T-helper 1 cell treated with Interleukin-12 subunit alpha and Interleukin-12 subunit beta and Interleukin-4 antibody, amounts not matched to agents 30 ng/mL and 1 ng/mL, for 36 hours (primary cell): ENCODE measurements around the gene ERVK3-1. TPM values are rescaled to one million over a fixed set of nuclear protein-coding genes. Genes with fewer than 3 reads are reported as not detected.
"Not testable (repeated sequence)": the region's sequence is repeated elsewhere in the genome, so short reads cannot be mapped to it uniquely, and the experiment has no call there.

ENCODE experiments used
- intact Hi-C: fragments of 100-400 bp; cut with micrococcal nuclease; formaldehyde crosslinking; loops from one replicate; pipeline ENCODE4 v1.15.1; 2024
- total RNA-seq: library from RNA; stranded (reverse); gene quantifications from 2 replicates; pipeline ENCODE4 v1.2.3, GENCODE V29; 2022

Gene ERVK3-1
- total RNA-seq, 1 donor from 2014 or later: 64.8 TPM

DNA sequence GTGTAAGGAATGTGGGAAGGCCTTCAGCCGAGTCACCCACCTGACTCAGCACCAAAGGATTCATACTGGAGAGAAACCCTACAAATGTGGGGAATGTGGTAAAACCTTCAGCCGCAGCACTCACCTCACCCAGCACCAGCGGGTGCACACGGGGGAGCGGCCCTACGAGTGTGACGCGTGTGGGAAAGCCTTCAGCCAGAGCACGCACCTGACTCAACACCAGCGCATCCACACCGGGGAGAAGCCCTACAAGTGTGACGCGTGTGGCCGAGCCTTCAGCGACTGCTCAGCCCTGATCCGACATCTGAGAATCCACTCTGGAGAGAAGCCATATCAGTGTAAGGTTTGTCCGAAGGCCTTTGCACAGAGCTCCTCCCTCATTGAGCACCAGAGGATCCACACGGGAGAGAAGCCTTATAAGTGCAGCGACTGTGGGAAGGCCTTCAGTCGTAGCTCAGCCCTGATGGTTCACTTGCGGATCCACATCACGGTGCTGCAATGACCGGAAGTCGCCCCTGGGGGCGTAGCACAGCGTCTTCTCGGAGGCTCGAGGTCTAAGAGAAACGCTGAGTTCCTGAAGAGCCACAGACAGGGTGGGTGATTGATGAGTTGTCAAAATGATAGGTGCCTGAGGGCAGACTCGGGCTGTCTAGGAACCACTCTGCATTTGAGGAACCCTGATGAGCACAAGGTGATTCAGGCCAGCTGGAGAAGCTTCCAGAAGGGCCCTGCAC is 33.8 kb downstream of the ERVK3-1 start:
- intact Hi-C loops: no loop called here

DNA sequence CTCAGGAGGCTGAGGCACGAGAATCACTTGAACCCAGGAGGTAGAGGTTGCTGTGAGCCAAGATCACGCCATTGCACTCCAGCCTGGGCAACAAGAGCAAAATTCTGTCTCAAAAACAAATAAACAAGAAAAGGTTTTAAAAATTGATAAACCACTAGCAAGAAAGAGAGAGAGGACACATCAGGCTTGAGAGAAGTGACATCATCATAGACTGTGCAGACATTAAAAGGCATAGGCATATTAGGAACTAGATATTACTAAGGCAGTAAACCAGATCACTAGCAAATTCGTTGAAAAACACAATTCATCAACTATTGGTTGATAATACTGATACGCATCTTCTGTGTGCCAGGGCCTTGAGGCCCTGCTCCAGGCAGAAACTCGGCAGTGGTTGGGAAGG is 40.4 kb downstream of the ERVK3-1 start:
- intact Hi-C loops: no loop called here

- intact Hi-C loops: loop anchor here (1.0 kb wide), 8 partner anchors 9 to 69 kb away; partner anchors contain the start of genes ERVK3-1, ZNF497, ZNF584 and ZNF8
Measured at GRCh38 chr19:58346961-58347929, 42.1 kb downstream of the ERVK3-1 start.

DNA sequence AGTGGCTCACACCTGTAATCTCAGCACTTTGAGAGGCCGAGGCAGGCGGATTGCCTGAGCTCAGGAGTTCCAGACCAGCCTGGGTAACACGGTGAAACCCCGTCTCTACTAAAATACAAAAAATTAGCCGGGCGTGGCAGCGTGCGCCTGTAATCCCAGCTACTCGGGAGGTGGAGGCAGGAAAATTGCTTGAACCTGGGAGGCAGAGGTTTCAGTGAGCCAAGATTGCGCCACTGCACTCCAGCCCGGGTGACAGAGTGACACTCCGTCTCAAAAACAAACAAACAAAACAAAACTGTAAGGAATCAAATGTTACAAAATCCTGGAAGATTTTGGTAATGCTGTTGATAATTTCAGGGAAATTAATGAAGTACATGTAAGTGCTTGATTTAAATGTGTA is 42.9 kb downstream of the ERVK3-1 start:
- intact Hi-C loops: not testable (repeated sequence)

DNA sequence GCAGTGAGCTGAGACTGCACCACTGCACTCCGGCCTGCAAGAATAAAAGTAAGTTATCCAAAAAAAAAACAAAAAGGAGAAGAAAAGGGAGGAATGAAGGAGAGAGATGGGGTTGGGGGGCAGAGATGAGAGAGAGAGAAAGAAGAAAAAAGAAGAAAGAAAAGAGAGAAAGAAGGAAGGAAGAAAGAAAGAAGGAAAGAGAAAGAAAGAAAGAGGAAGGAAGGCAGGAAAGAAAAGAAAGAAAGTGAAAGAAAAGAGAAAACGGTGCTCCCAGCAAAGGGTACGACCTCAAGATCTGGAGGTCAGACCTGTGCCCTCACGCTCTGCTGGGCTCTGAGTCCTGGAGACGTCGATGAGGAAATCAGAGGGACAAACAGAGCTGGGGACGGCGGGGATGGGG is 44.4 kb downstream of the ERVK3-1 start:
- intact Hi-C loops: no loop called here

DNA sequence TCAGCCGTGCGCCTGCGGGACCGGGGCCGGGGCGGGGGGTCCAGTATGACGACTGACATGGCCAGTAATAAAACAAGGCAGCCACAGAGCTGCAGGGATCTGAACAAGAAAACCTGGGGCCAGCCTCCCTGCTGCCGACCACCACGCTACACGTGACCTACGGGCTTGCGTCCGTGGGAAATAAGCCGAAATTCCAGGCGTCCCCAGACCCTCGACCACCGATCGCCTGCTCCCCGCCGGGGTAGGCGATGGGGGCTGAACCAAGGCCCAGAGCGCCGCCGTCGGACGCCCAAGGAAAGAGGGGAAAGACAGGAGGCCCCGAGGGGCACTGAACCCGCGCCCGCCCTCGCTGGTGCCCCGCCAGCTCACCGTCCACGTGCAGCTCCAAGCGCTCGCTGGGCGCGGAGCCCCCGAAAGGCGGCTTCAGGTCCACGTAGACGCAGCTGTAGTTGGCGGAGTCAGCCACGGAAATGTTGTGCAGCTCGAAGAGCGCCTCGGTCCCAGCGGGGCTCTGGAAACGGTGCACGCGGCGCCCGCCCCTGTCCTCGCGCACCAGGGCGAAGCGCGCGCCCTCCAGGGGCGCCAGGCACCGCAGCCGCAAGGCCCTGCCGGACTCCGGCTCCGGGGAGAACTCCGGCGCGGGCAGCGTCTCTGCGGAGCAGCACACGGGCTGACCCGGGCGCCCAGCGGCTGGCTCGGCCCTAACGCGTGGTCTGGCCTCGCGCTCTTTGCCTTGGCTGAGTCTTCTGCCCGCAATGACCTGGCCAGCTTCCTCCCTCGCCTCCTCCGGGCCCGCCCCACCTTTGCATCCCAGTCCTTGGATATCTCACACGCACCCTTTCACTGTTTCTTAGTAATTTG is 45.1 kb downstream of the ERVK3-1 start:
- intact Hi-C loops: no loop called here

DNA sequence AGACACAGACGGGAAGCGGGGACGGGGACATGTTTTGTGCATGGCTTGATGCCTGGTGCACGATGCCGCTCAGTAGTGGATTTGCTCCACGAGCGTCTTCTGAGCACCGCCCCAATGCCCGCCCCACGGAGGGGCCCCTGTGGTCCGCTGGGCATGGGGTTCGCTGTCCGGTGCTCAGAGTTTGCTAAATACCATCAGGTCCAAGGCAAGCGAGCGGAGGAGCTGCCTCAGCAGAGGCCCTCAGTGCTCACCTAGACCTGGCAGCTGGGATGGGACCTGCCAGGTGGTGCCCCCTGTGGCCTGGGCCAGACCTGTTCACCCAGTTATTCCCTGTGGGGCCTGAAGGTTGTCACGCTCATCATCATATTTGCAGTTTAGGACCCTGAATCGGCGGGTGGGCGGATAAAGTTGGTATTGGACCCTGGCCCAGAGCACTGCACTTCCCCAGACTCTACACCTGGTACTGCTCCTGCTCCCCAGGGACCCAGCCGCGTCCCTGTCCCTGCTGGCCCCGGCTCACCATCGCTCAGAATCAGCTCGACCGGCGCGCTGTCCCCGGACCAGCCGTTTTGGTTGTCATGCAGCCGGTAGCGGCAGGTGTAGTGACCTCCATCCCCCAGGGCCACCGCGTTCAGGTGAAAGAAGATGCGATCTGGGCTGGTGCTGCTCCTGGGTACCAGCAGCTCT is 45.8 kb downstream of the ERVK3-1 start:
- intact Hi-C loops: no loop called here

DNA sequence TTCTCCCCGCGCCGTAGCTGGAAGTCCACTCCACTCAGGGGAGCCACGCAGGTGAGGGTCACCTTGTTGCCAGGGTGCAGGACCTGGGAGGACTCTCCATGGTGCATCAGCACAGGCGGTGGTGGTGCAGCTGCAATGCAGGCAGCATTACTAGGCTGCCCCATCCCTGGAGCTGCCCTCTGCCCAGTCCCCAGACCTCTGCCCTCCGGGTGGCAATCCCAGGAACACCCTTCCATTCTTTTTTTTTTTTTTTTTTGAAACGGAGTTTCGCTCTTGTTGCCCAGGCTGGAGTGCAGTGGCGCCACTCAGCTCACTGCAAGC is 46.3 kb downstream of the ERVK3-1 start:
- intact Hi-C loops: no loop called here

GRCh38 chr19:58351990-58352755 is 47.0 kb downstream of the ERVK3-1 start:
- intact Hi-C loops: no loop called here

DNA sequence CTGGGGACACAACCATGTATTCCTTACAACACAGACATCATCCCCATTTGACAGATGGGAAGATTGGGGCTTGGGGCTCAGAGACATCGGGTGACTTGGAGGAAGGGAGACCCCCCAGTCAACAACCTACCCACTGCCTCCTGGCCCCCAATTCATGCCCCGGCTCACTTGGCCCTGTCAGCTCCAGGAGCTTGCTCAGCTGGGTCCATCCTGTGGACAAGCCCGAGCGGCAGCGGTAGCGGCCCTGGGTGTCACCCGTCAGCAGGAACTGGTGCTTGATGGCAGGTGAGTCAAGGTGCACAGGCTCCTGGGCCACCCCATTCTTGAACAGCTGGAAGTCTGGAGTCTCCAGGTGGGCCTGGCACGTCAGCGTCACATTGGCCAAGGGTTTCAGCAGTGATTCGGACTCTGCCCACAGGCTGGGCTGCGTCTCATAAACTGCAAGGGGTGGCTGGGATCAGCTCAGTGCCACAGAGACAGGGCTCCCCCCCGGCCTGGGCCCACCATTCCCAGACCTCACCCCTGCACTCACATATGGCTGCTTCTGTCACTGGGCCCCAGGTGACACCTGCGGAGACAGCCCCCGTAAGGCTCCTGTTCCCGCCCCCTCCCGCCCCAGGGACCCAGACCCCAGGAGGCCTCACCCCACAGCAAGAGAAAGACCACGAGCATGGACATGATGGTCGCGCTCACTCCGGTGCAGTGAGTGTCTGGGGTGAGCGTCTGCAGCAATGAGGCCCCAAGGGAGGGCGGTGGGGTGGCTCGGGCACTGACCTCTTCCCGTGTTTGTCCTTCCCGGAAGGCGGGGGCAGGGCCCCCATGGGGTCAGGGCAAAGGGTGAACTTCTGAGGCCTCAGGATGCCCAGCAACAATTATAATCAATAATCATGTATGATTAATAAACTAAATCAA is 47.8 kb downstream of the ERVK3-1 start, which contains the start of gene A1BG:
Gene A1BG, minus strand, starts transcription at position 733 of the 912 bp plus-strand sequence. Its CDS starts 55 bp downstream, at position 678.
- intact Hi-C loops: loop anchor here (1.0 kb wide), 1 partner anchor 24 kb away; no protein-coding TSS in a partner anchor

DNA sequence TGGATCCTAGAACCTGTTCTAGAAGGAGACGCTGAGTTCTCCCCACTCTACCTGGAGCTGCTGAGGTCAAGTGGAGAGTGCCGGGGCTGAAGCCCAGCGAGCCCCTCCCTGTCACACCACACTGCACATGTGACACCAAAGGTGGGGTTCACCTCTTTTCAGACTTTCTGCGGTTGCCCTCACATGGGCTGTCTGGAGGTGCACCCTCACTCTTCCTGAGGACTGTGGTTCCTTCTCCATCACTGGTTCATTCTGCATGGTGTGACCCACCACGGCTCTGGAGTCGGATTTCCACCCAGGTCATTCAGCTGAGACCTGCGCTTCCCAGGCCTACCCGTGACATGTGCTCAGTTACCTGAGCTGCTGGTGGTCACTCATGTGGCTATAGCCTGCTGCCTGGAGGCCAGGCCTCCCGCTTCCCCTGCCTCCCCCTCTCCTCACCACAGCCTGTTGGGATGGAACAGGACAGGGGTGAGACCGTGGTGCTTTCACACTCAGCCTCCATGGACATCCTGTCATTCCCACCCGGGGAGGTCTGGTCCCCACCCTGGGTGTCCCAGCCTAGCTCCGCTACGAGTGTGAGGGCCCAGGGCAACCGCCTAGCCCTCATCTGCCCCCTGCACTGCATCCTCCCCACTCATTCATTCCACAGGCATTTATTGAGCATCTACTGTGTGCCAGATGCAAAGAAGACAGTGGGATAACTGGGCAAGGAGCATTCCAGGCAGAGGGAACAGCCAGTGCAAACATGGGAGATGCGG is 48.7 kb downstream of the ERVK3-1 start:
- intact Hi-C loops: loop anchor here (1.0 kb wide), 1 partner anchor 25 kb away; no protein-coding TSS in a partner anchor

GRCh38 chr19:58354478-58355030 is 49.4 kb downstream of the ERVK3-1 start:
- intact Hi-C loops: no loop called here

DNA sequence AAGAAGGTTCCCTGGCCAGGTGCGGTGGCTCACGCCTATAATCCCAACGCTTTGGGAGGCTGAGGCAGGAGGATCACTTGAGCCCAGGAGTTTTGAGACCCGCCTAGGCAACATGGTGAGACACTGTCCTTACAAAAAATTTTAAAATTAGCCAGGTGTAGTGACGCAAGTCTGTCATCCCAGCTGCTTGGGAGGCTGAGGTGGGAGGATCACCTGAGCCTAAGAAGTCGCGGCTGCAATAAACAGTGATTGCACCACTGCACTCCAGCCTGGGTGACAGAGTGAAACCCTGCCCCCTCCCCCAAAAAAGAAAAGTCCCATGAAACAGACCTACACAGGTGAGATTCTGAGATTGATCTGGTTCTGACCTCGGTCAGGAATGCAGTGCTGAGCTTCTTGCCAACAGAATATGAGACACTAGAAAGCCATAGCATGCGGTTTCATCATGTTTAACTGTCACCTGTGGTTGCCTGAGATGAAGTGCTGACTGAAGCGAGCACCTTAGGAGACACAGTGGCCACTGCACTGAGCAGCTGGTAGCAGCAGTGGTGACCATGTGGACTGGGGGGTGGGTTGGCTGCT is 50.1 kb downstream of the ERVK3-1 start:
- intact Hi-C loops: no loop called here

DNA sequence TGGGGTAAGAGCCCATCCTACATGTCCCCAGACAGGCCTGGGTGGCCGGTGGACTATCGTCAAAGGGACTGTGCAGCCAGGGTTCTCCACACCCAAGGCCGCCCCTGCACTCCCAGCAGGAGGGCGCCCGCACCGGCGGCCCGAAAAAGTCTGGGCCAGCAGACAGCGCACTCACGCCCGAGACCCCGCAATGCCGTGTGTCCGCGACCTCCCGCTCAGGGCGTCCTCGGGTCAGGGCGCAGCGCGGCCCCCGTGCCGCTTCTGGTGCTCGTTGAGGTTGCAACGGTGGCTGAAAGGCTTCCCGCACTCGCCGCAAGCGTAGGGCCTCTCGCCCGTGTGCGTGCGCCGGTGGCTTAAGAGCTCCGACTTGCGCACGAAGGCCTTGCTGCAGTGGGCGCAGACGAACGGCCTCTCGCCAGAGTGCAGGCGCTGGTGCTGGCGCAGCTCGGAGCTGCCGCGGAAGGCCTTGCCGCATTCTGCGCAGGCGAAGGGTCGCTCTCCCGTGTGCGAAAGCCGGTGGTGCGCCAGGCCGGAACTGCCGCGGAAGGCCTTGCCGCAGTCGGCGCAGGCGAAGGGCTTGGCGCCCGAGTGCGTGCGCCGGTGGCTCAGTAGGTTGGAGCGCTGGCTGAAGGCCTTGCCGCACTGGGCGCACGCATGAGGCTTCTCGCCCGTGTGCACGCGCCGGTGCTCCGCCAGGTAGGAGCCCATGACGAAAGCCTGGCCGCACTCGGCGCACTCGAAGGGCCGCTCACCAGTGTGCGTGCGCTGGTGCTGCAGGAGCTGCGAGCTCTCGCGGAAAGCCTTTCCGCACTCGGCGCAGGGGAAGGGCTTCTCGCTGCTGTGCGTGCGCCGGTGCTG is 51.0 kb downstream of the ERVK3-1 start:
- intact Hi-C loops: loop anchor here (1.0 kb wide), 1 partner anchor 9 kb away; no protein-coding TSS in a partner anchor

- intact Hi-C loops: loop anchor here (1.0 kb wide), 1 partner anchor 10 kb away; no protein-coding TSS in a partner anchor
Measured at GRCh38 chr19:58356766-58357480, 51.7 kb downstream of the ERVK3-1 start.
